Stimulated activated CD4-positive, alpha-beta T cell treated with anti-CD3 and anti-CD28 coated beads, Interleukin-12 subunit alpha, Interleukin-12 subunit beta, amount 100 ng/mL, for 24 hours (primary cell): ENCODE data around the gene ZBTB7B.
"Not testable (repeated sequence)": the region's sequence is repeated elsewhere in the genome, so short reads cannot be mapped to it uniquely, and the experiment has no call there.

Source experiments
- DNase-seq, 2 experiments: peaks; one replicate each; pipeline ENCODE4 v3.0.0-alpha.2; 2020; ENCODE audit warnings: low read depth in 2 of 2

ZBTB7B gene

GRCh38 chr1:154988058-154988954 is 14.3 kb upstream of the ZBTB7B start:
- DNase-seq: no peak

DNA sequence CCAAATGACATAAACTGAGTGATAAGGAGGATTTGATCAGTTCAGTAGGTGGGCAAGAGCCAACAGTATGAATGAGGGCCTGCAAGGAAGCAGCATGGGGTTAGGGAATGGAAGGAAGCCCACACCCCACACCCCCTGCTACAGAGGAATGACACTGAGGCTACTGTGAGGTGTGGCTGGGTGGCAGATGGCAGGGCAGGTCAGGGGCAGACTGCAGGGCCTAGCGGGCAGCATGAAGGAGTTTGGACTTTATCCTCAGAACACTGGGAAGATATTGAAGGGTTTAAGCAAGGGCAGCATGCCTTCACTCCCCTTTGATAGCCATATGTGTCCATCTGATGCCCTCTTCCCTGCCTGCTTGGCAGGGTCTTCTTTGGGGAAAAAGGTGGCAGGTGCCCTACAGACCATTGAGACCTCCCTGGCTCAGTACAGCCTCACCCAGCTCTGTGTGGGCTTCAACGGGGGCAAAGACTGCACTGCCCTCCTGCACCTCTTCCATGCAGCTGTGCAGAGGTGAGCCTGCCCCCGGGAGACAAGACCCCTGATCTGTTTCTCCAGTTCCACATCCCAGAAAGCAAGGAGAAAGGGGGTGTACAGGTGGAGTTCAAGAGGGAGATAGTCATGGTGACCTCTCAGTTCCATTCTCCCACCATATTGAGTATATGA is 13.3 kb upstream of the ZBTB7B start:
- DNase-seq: no peak

- DNase-seq: no peak
Measured at GRCh38 chr1:154990276-154990675, 12.3 kb upstream of the ZBTB7B start.

GRCh38 chr1:154992721-154993571 is 9.7 kb upstream of the ZBTB7B start:
- DNase-seq: no peak

- DNase-seq: no peak
Measured at GRCh38 chr1:154993572-154994268, 8.9 kb upstream of the ZBTB7B start, which contains the start of gene LENEP. Gene LENEP, plus strand, starts transcription at chr1:154993586. Its CDS starts 22 bp downstream, at chr1:154993608.

DNA sequence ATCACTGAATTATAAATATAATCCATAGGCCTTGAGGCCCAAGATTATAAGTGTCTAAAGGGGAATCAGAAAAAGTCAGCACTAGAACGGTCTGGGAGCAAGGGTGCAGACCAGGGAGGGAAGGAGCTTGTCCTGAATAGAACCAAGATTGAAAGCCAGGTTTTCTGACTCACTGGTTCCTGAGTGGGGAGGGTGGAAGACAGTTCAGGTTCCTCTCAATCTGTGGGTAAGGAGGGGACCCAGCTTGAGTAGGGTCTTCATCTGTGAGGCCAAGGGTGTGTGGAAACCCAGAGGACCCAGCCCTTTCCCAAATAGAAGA is 8.4 kb upstream of the ZBTB7B start:
- no peak for DNase-seq

DNA sequence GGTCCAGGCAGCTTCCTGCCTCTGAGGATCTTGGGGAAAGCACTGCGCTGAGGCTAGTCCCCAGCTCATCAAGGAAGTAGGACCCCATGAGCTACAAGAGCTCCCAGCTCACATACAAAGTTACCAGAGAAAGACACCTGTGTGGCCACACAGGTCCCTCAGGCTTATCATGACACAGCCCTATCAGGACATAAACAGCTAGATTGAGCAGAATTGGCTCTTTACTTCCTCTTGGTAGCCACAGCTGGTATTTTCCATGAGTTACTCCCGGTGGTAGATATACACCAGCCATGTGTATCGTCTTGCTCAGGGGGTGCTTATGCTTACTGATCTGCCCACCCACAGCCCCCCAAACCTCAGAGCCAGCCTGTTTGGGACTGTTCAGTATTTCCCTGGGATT is 8.0 kb upstream of the ZBTB7B start:
- DNase-seq: no peak

GRCh38 chr1:154995301-154995983 is 7.2 kb upstream of the ZBTB7B start:
- DNase-seq: not testable (repeated sequence)

- no peak for DNase-seq
Measured at GRCh38 chr1:154996966-154997701, 5.5 kb upstream of the ZBTB7B start.

DNA sequence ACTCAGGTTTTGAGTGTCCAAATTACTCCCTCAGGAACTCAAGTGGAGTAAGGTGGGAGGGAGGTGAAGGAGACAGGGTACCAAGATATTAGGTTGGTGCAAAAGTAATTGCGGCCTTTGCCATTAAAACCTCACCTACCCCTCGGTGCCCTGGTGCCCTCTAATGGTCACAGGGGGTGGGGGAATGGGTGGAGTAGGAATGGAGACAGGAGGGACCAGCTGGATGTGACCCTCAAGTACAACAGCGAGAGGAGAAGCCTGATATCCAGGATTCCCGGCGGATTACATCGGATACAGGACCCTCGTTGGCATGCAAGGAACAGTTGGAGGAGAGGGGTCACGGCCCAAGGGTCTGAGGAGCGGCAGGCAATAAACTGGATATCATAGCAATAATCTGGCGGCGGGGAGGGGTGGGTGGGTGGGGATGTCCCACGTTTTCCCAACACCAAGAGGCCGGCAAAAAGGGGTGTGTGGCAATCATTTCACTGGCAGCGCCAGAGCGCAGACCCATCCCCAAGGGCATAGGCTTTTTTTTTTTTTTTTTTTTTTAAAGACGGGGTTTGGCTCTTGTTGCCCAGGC is 4.3 kb upstream of the ZBTB7B start:
- no peak for DNase-seq

DNA sequence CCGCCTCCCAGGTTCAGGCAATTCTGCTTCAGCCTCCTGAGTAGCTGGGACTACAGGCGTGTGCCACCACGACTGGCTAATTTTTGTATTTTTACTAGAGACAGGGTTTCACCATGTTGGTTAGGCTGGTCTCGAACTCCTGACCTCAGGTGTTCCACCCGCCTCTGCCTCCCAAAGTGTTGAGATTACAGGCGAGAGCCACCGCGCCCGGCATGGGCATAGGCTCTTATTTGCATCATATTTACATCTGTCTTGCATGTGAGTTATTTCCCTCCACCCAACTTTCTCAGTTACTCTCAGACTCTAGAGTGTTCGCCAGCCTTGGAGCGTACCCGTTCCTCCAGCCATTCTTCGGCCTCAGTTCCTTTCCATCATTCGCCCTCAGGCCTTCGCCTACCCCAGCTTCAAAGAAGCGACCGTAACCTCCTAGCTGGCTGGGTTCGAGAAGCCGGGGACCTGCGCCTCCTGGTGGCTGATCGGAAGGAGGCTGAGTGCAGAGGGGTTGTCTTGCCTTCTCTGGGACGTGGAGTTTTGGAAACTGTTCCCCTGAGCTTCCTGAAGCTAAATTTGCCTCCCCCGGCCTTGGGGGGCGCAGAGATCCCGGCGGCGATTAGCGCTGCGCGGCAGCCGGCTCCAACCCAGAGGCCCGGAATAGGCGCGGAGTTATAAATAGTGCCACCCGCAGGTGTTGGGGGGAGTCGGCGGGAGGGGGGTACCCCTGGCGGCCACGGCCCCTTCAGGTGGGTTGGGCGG is 3.6 kb upstream of the ZBTB7B start:
- DNase-seq: peak in 1 of 2 experiments; percentile 79

DNA sequence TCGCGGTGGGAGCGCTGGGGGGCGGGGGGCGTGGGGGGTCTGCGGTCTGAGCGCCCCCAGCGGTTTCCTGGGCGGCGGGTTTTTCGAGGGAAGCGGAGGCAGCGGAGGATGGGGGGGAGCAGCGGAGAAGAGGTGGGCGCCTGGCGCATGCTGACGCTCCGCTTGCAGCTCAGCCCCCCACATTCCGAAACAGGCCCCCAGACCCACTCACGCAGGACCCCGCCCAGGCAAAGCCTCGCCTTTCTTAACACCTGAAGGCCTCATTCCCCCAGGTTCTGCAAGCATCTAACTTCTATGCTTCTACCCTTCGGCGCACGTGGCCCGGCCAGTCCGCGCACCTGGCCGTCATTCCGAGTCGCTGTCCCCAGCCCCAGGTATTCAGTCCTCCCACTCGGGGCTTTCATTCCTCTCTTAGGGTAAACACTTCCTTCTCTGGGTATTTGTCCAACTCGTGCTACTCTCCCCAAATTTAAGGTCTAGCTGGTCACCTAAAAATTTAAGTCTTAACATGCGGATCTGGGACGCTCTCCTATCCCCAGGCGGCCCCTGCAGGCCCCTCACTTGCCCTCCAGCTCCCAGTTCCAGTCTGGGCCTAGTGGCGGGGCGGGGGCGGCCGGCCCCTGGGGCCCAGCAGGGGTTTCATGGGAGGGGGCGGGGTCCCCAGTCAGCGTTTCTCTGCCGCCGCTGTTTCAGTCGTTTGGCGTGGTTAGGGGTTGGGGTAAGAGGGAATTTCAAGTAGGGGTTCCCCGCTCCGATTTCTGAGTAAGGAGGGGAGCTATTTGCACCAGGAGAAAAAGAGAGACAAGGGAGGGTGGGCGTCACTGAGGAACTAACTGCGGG is 2.8 kb upstream of the ZBTB7B start:
- peak in 1 of 2 experiments; percentile 77 for DNase-seq

DNA sequence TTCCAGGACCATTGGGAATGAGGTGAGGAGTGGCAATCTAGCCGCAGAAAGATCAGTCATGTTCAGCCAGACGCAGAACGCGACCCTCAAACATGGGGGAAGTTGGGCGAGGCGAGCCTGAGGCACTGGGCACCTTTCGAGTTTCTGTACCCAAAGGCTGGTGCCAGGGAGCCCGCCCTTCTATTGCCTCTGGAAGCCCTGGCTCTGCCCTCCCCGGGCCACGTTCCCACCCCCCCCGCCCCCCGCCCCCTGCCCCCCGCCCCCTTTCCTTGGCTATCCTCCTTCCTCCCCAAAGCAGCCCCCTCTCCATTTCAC is 2.2 kb upstream of the ZBTB7B start:
- DNase-seq: no peak

- peak; percentile 67 to 86 for DNase-seq
Measured at GRCh38 chr1:155000726-155001424, 1.7 kb upstream of the ZBTB7B start.

DNA sequence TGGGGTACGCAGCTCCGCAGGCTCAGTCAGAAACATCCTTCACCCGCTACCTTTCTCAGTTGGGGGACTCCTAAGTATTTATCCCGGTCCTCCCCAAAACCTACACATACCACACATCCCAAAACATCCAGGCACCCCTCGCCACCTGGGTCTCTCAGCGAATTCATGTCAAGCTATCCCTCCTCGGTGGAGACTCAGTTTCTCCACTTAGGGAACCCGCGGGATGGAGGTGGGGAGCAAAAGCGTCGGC is 1.3 kb upstream of the ZBTB7B start:
- no peak for DNase-seq

DNA sequence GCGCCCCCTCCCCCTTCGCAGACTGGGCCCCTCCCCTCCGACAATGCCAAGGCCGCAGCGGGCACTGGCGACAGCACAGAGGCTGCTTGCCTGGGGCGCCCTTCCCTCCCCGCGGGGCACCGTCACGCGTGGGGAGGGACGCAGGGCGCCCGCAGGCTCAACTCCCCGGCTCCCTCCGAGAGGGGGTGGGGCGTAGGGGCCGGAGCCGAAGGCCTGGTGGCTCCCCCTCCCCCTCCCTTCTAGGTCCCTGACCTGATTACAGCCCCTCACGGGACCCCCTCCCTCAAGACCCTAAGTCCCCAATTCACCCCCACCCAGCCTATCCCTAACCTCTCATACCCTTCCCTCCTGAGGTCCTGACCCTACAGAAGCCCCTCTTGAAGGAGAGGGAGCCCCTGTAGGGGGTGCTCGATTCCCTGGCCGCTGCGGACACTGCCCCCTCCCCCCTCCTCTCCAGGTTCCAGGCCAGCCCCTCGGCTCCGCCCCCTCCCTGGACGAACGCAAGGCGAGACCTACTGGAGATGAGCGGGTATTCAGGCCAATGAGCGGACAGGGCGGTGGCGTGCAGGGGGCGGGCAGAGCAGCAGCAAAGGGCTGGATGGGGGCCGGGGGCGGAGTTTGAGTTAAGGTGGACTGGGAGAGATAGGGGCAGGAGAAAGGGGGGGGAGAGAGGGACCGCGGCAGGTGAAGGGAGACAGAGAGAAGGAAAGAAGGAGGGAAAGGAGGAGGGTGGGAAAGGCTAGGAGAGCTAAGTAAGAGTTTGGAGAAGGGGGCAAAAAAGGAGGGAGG is 733 bp upstream of the ZBTB7B start:
- peak; percentile 97 to 100 for DNase-seq

DNA sequence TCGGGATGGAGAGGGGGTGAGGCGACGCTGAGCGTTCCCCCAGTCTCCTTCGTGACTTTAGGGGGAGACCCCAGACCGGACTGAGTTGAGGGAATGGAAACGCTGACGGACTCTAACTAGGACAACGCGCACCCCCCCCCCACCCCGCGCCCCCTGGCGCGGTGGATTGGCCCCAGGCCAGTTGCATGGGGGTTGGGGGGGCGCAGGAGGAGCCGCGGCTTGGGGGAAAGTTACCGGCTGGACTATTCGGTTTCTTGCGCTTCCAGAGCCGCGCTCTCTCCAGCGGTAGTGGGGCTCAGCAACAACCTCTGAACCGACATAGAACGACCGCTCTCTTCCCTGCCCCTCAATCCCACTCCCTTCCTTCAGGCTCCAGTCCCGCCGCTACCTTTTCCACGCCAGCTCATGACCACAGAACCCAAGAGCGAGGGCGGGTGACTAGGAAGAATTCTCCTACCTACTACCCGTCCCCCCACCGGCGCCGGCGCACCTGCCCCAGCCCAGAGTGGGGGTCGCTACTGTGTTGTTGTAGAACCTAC is 694 bp downstream of the ZBTB7B start:
- DNase-seq: no peak
